GM18520 (cell line): ENCODE data around the gene AZU1.

Experiments used
- ATAC-seq: cut with Tn5 transposase; IDR thresholded peaks from one replicate; pipeline ENCODE4 v1.9.1; 2021; ENCODE audit not compliant: unreplicated experiment

AZU1 gene

GRCh38 chr19:827710-828321 is at the start of gene AZU1:
Gene AZU1, plus strand, starts transcription at chr19:827837. Its CDS starts 10 bp downstream, at chr19:827847.
- no peak for ATAC-seq

- ATAC-seq, result no peak
Observed at GRCh38 chr19:778910-779653, 48.6 kb upstream of the AZU1 start.

GRCh38 chr19:780935-781334 is 46.7 kb upstream of the AZU1 start:
- ATAC-seq, result no peak

- ATAC-seq, result no peak
Observed at GRCh38 chr19:781800-782184, 45.8 kb upstream of the AZU1 start.

- no peak for ATAC-seq
Observed at GRCh38 chr19:782185-782877, 45.3 kb upstream of the AZU1 start.

GRCh38 chr19:782878-783668 is 44.6 kb upstream of the AZU1 start:
- ATAC-seq, result no peak

GRCh38 chr19:784541-784940 is 43.1 kb upstream of the AZU1 start:
- ATAC-seq, result no peak

- no peak for ATAC-seq
Observed at GRCh38 chr19:787536-787935, 40.1 kb upstream of the AZU1 start.

- no peak for ATAC-seq
Observed at GRCh38 chr19:788686-788982, 39.0 kb upstream of the AZU1 start.

- no peak for ATAC-seq
Observed at GRCh38 chr19:788983-789700, 38.5 kb upstream of the AZU1 start.

GRCh38 chr19:789701-790060 is 38.0 kb upstream of the AZU1 start:
- no peak for ATAC-seq

GRCh38 chr19:791007-791566 is 36.5 kb upstream of the AZU1 start:
- ATAC-seq, result no peak

- no peak for ATAC-seq
Observed at GRCh38 chr19:791567-792305, 35.9 kb upstream of the AZU1 start.

GRCh38 chr19:792306-792885 is 35.2 kb upstream of the AZU1 start:
- no peak for ATAC-seq

- no peak for ATAC-seq
Observed at GRCh38 chr19:793806-794205, 33.8 kb upstream of the AZU1 start.

GRCh38 chr19:795073-795611 is 32.5 kb upstream of the AZU1 start:
- no peak for ATAC-seq

- ATAC-seq, result no peak
Observed at GRCh38 chr19:795691-796581, 31.7 kb upstream of the AZU1 start.
